ENCODE results near the gene PFN3. TPM values are rescaled to one million over a fixed set of nuclear protein-coding genes. Genes with fewer than 3 reads are reported as not detected.
A peak's percentile ranks its signal among the peaks of the same experiment; 100 is the strongest.

Gene PFN3
- polyA plus RNA-seq, 4 donors = not detected

- Histone ChIP-seq H3K36me3 (ENCODE audit: control insufficient read depth in 3 of 3, insufficient read depth in 2 of 3, low read depth in 1 of 3, low read length in 3 of 3) (peaks cover 11 to 86% (median 13%) of the 10 kb centered on the region in 3 donors), H3K27ac (ENCODE audit: low read depth in 1 of 3, low read length in 2 of 3) (no peak overlapping the region), H3K27me3 (ENCODE audit: control insufficient read depth in 3 of 3, insufficient read depth in 3 of 3, low read length in 3 of 3) (no peaks in the 10 kb centered on the region), H3K4me1 (ENCODE audit: control insufficient read depth in 3 of 3, insufficient read depth in 2 of 3, low read depth in 1 of 3, low read length in 2 of 3) (peaks cover 0 to 7% (median 4%) of the 10 kb centered on the region in 3 donors), H3K4me3 (ENCODE audit: low read depth in 1 of 3, low read length in 3 of 3) (no peak overlapping the region), H3K9me3 (ENCODE audit: control insufficient read depth in 2 of 2, insufficient read depth in 1 of 2, low read depth in 1 of 2, low read length in 1 of 2) (no peaks in the 10 kb centered on the region)
- WGBS, 3 donors = 93 to 97% (median 95%) methylated on average over 25 of the region's 25 CpGs
- FAIRE-seq = no peak
- DNase-seq = no peak
Observed at GRCh38 chr5:177432839-177433657, 32.6 kb upstream of the PFN3 start.

GRCh38 chr5:177432143-177432838, 31.8 kb upstream of the PFN3 start:
- peak overlapping the region in 2 of 3 donors; percentile 16 to 34 for H3K27ac ChIP-seq (ENCODE audit: low read depth in 1 of 3, low read length in 2 of 3)
- WGBS, 3 donors = 75 to 84% (median 82%) methylated on average over 18 of the region's 18 CpGs

GRCh38 chr5:177431317-177432142, 31.1 kb upstream of the PFN3 start:
- H3K4me3 ChIP-seq (ENCODE audit: low read depth in 1 of 3, low read length in 3 of 3) = no peak overlapping the region
- H3K36me3 ChIP-seq (ENCODE audit: control insufficient read depth in 3 of 3, insufficient read depth in 2 of 3, low read depth in 1 of 3, low read length in 3 of 3) = peaks cover 11 to 75% (median 11%) of the 10 kb centered on the region in 3 donors
- no peaks in the 10 kb centered on the region for H3K27me3 ChIP-seq (ENCODE audit: control insufficient read depth in 3 of 3, insufficient read depth in 3 of 3, low read length in 3 of 3)
- peak overlapping the region in 2 of 3 donors; percentile 34 to 65 for H3K27ac ChIP-seq (ENCODE audit: low read depth in 1 of 3, low read length in 2 of 3)
- H3K9me3 ChIP-seq (ENCODE audit: control insufficient read depth in 2 of 2, insufficient read depth in 1 of 2, low read depth in 1 of 2, low read length in 1 of 2) = no peaks in the 10 kb centered on the region
- 63 to 77% (median 71%) methylated on average over 29 of the region's 29 CpGs for WGBS, 3 donors
- peaks cover 0 to 17% (median 13%) of the 10 kb centered on the region in 3 donors for H3K4me1 ChIP-seq (ENCODE audit: control insufficient read depth in 3 of 3, insufficient read depth in 2 of 3, low read depth in 1 of 3, low read length in 2 of 3)
- no peak for FAIRE-seq
- DNase-seq = peak in 1 of 2 donors; percentile 49

More at GRCh38 chr5:177432143-177432838, 31.8 kb upstream of the PFN3 start:
- no peaks in the 10 kb centered on the region for H3K9me3 ChIP-seq (ENCODE audit: control insufficient read depth in 2 of 2, insufficient read depth in 1 of 2, low read depth in 1 of 2, low read length in 1 of 2)
- H3K36me3 ChIP-seq (ENCODE audit: control insufficient read depth in 3 of 3, insufficient read depth in 2 of 3, low read depth in 1 of 3, low read length in 3 of 3) = peaks cover 11 to 81% (median 13%) of the 10 kb centered on the region in 3 donors
- H3K4me3 ChIP-seq (ENCODE audit: low read depth in 1 of 3, low read length in 3 of 3) = no peak overlapping the region
- DNase-seq (no peak), FAIRE-seq (no peak)
- no peaks in the 10 kb centered on the region for H3K27me3 ChIP-seq (ENCODE audit: control insufficient read depth in 3 of 3, insufficient read depth in 3 of 3, low read length in 3 of 3)
- H3K4me1 ChIP-seq (ENCODE audit: control insufficient read depth in 3 of 3, insufficient read depth in 2 of 3, low read depth in 1 of 3, low read length in 2 of 3) = peaks cover 0 to 13% (median 12%) of the 10 kb centered on the region in 3 donors

GRCh38 chr5:177430972-177431316, 30.5 kb upstream of the PFN3 start:
- peaks cover 9 to 69% (median 11%) of the 10 kb centered on the region in 3 donors for H3K36me3 ChIP-seq (ENCODE audit: control insufficient read depth in 3 of 3, insufficient read depth in 2 of 3, low read depth in 1 of 3, low read length in 3 of 3)

GRCh38 chr5:177430140-177430951, 29.9 kb upstream of the PFN3 start:
- peaks cover 6 to 63% (median 11%) of the 10 kb centered on the region in 3 donors for H3K36me3 ChIP-seq (ENCODE audit: control insufficient read depth in 3 of 3, insufficient read depth in 2 of 3, low read depth in 1 of 3, low read length in 3 of 3)
- H3K27ac ChIP-seq (ENCODE audit: low read depth in 1 of 3, low read length in 2 of 3) = peak overlapping the region in 2 of 3 donors; percentile 27 to 65
- peaks cover 0 to 21% (median 13%) of the 10 kb centered on the region in 3 donors for H3K4me1 ChIP-seq (ENCODE audit: control insufficient read depth in 3 of 3, insufficient read depth in 2 of 3, low read depth in 1 of 3, low read length in 2 of 3)

More at GRCh38 chr5:177430972-177431316, 30.5 kb upstream of the PFN3 start:
- H3K4me3 ChIP-seq (ENCODE audit: low read depth in 1 of 3, low read length in 3 of 3) = no peak overlapping the region
- no peaks in the 10 kb centered on the region for H3K27me3 ChIP-seq (ENCODE audit: control insufficient read depth in 3 of 3, insufficient read depth in 3 of 3, low read length in 3 of 3)
- H3K27ac ChIP-seq (ENCODE audit: low read depth in 1 of 3, low read length in 2 of 3) = peak overlapping the region in 2 of 3 donors; percentile 27 to 65
- WGBS, 3 donors = 69 to 90% (median 80%) methylated on average over 7 of the region's 7 CpGs
- FAIRE-seq = no peak
- H3K4me1 ChIP-seq (ENCODE audit: control insufficient read depth in 3 of 3, insufficient read depth in 2 of 3, low read depth in 1 of 3, low read length in 2 of 3) = peaks cover 0 to 17% (median 13%) of the 10 kb centered on the region in 3 donors
- H3K9me3 ChIP-seq (ENCODE audit: control insufficient read depth in 2 of 2, insufficient read depth in 1 of 2, low read depth in 1 of 2, low read length in 1 of 2) = no peaks in the 10 kb centered on the region
- DNase-seq = no peak

GRCh38 chr5:177429248-177430040, 29.0 kb upstream of the PFN3 start:
- WGBS, 3 donors = 68 to 82% (median 80%) methylated on average over 6 of the region's 6 CpGs
- peak in 1 of 2 donors; percentile 58 for DNase-seq
- Histone ChIP-seq H3K4me1 (ENCODE audit: control insufficient read depth in 3 of 3, insufficient read depth in 2 of 3, low read depth in 1 of 3, low read length in 2 of 3) (peaks cover 0 to 23% (median 13%) of the 10 kb centered on the region in 3 donors), H3K27me3 (ENCODE audit: control insufficient read depth in 3 of 3, insufficient read depth in 3 of 3, low read length in 3 of 3) (no peaks in the 10 kb centered on the region), H3K9me3 (ENCODE audit: control insufficient read depth in 2 of 2, insufficient read depth in 1 of 2, low read depth in 1 of 2, low read length in 1 of 2) (no peaks in the 10 kb centered on the region), H3K27ac (ENCODE audit: low read depth in 1 of 3, low read length in 2 of 3) (peak overlapping the region in 2 of 3 donors; percentile 24 to 77), H3K36me3 (ENCODE audit: control insufficient read depth in 3 of 3, insufficient read depth in 2 of 3, low read depth in 1 of 3, low read length in 3 of 3) (peaks cover 5 to 54% (median 6%) of the 10 kb centered on the region in 3 donors), H3K4me3 (ENCODE audit: low read depth in 1 of 3, low read length in 3 of 3) (no peak overlapping the region)
- FAIRE-seq = no peak

More at GRCh38 chr5:177430140-177430951, 29.9 kb upstream of the PFN3 start:
- no peak for DNase-seq
- no peaks in the 10 kb centered on the region for H3K27me3 ChIP-seq (ENCODE audit: control insufficient read depth in 3 of 3, insufficient read depth in 3 of 3, low read length in 3 of 3)
- no peak for FAIRE-seq
- 80 to 88% (median 81%) methylated on average over 24 to 26 of the region's 26 CpGs for WGBS, 3 donors
- H3K9me3 ChIP-seq (ENCODE audit: control insufficient read depth in 2 of 2, insufficient read depth in 1 of 2, low read depth in 1 of 2, low read length in 1 of 2) = no peaks in the 10 kb centered on the region
- no peak overlapping the region for H3K4me3 ChIP-seq (ENCODE audit: low read depth in 1 of 3, low read length in 3 of 3)

GRCh38 chr5:177428574-177429217, 28.2 kb upstream of the PFN3 start:
- no peaks in the 10 kb centered on the region for H3K27me3 ChIP-seq (ENCODE audit: control insufficient read depth in 3 of 3, insufficient read depth in 3 of 3, low read length in 3 of 3)
- H3K4me3 ChIP-seq (ENCODE audit: low read depth in 1 of 3, low read length in 3 of 3) = no peak overlapping the region
- WGBS, 3 donors = 74 to 83% (median 76%) methylated on average over 10 of the region's 10 CpGs
- peaks cover 0 to 23% (median 13%) of the 10 kb centered on the region in 3 donors for H3K4me1 ChIP-seq (ENCODE audit: control insufficient read depth in 3 of 3, insufficient read depth in 2 of 3, low read depth in 1 of 3, low read length in 2 of 3)
- H3K9me3 ChIP-seq (ENCODE audit: control insufficient read depth in 2 of 2, insufficient read depth in 1 of 2, low read depth in 1 of 2, low read length in 1 of 2) = no peaks in the 10 kb centered on the region
- no peak for DNase-seq
- H3K27ac ChIP-seq (ENCODE audit: low read depth in 1 of 3, low read length in 2 of 3) = peak overlapping the region in 2 of 3 donors; percentile 15 to 77
- no peak for FAIRE-seq
- H3K36me3 ChIP-seq (ENCODE audit: control insufficient read depth in 3 of 3, insufficient read depth in 2 of 3, low read depth in 1 of 3, low read length in 3 of 3) = peaks cover 5 to 47% (median 6%) of the 10 kb centered on the region in 3 donors
